ENCODE measurements around the gene LRMDA. TPM values are rescaled to one million over a fixed set of nuclear protein-coding genes. Genes with fewer than 3 reads are reported as not detected.

LRMDA gene
- total RNA-seq, 1 donor from 2014 or later, result not detected

GRCh38 chr10:75633568-75633967 lies 202.1 kb downstream of the LRMDA start:
- intact Hi-C loops (cut with micrococcal nuclease), result no loop called here

- intact Hi-C loops (cut with micrococcal nuclease), result no loop called here
Measured at GRCh38 chr10:75634947-75635346, 203.5 kb downstream of the LRMDA start.

GRCh38 chr10:75638752-75639151 lies 207.3 kb downstream of the LRMDA start:
- intact Hi-C loops (cut with micrococcal nuclease), result no loop called here

GRCh38 chr10:75639736-75640135 lies 208.3 kb downstream of the LRMDA start:
- intact Hi-C loops (cut with micrococcal nuclease), result no loop called here

- intact Hi-C loops (cut with micrococcal nuclease), result no loop called here
Measured at GRCh38 chr10:75640381-75640780, 209.0 kb downstream of the LRMDA start.

GRCh38 chr10:75640803-75641202 lies 209.4 kb downstream of the LRMDA start:
- intact Hi-C loops (cut with micrococcal nuclease), result no loop called here

- intact Hi-C loops (cut with micrococcal nuclease), result no loop called here
Measured at GRCh38 chr10:75643405-75643804, 212.0 kb downstream of the LRMDA start.

- intact Hi-C loops (cut with micrococcal nuclease), result no loop called here
Measured at GRCh38 chr10:75643944-75644692, 212.7 kb downstream of the LRMDA start.

- intact Hi-C loops (cut with micrococcal nuclease), result no loop called here
Measured at GRCh38 chr10:75645704-75646103, 214.3 kb downstream of the LRMDA start.

- intact Hi-C loops (cut with micrococcal nuclease), result no loop called here
Measured at GRCh38 chr10:75646218-75646915, 214.9 kb downstream of the LRMDA start.

- intact Hi-C loops (cut with micrococcal nuclease), result no loop called here
Measured at GRCh38 chr10:75646916-75647315, 215.5 kb downstream of the LRMDA start.

GRCh38 chr10:75647675-75648074 lies 216.3 kb downstream of the LRMDA start:
- intact Hi-C loops (cut with micrococcal nuclease), result no loop called here

GRCh38 chr10:75648351-75648750 lies 216.9 kb downstream of the LRMDA start:
- intact Hi-C loops (cut with micrococcal nuclease), result no loop called here

GRCh38 chr10:75648854-75649253 lies 217.4 kb downstream of the LRMDA start:
- intact Hi-C loops (cut with micrococcal nuclease), result no loop called here

GRCh38 chr10:75649466-75649865 lies 218.0 kb downstream of the LRMDA start:
- intact Hi-C loops (cut with micrococcal nuclease), result no loop called here

GRCh38 chr10:75650648-75651047 lies 219.2 kb downstream of the LRMDA start:
- intact Hi-C loops (cut with micrococcal nuclease), result no loop called here

- intact Hi-C loops (cut with micrococcal nuclease), result no loop called here
Measured at GRCh38 chr10:75651417-75651816, 220.0 kb downstream of the LRMDA start.

GRCh38 chr10:75652146-75652740 lies 220.8 kb downstream of the LRMDA start:
- intact Hi-C loops (cut with micrococcal nuclease), result no loop called here

- intact Hi-C loops (cut with micrococcal nuclease), result no loop called here
Measured at GRCh38 chr10:75653761-75654160, 222.3 kb downstream of the LRMDA start.

- intact Hi-C loops (cut with micrococcal nuclease), result no loop called here
Measured at GRCh38 chr10:75654171-75654771, 222.8 kb downstream of the LRMDA start.

- intact Hi-C loops (cut with micrococcal nuclease), result no loop called here
Measured at GRCh38 chr10:75654772-75655171, 223.3 kb downstream of the LRMDA start.
